T47D (cell line): Measurements from ENCODE around the gene AGAP1.

Experiments used
- DNase-seq, 2 experiments: peaks; one replicate each; pipeline versions ENCODE4 v3.0.0 to v3.0.0-alpha.2; 2011 to 2012; ENCODE audit warnings: low read depth in 1 of 2, low spot score in 1 of 2
- JUND ChIP-seq: IDR thresholded peaks from 2 replicates; pipeline ENCODE4 v1.6.1; 2012; ENCODE audit warnings: low read depth
- in situ Hi-C: cut with HindIII; loops from 2 replicates; pipeline ENCODE4 v1.10.0; 2016; ENCODE audit warnings: low sequenced_read_pairs, low pct_unique_long_range_greater_than_20kb

Gene AGAP1

GRCh38 chr2:235553696-235554100, 59.9 kb downstream of the AGAP1 start:
- DNase-seq, result no peak
- no peak for TF ChIP-seq JUND
- in situ Hi-C loops, result no loop called here

- DNase-seq, result no peak
- no peak for TF ChIP-seq JUND
- in situ Hi-C loops, result no loop called here
Observed at GRCh38 chr2:235554385-235554784, 60.5 kb downstream of the AGAP1 start.

- TF ChIP-seq JUND, result no peak
- DNase-seq, result no peak
- in situ Hi-C loops, result no loop called here
Observed at GRCh38 chr2:235554936-235555335, 61.1 kb downstream of the AGAP1 start.

- in situ Hi-C loops, result no loop called here
- no peak for DNase-seq
- no peak for TF ChIP-seq JUND
Observed at GRCh38 chr2:235555371-235555770, 61.5 kb downstream of the AGAP1 start.

- DNase-seq, result no peak
- no peak for TF ChIP-seq JUND
- in situ Hi-C loops, result no loop called here
Observed at GRCh38 chr2:235556086-235556485, 62.2 kb downstream of the AGAP1 start.

- no peak for TF ChIP-seq JUND
- no peak for DNase-seq
- in situ Hi-C loops, result no loop called here
Observed at GRCh38 chr2:235556901-235557300, 63.1 kb downstream of the AGAP1 start.

GRCh38 chr2:235557903-235558302, 64.1 kb downstream of the AGAP1 start:
- no peak for DNase-seq
- in situ Hi-C loops, result no loop called here
- no peak for TF ChIP-seq JUND

- in situ Hi-C loops, result no loop called here
- no peak for DNase-seq
- TF ChIP-seq JUND, result no peak
Observed at GRCh38 chr2:235558572-235558971, 64.7 kb downstream of the AGAP1 start.

- DNase-seq, result no peak
- no peak for TF ChIP-seq JUND
- in situ Hi-C loops, result no loop called here
Observed at GRCh38 chr2:235560345-235560744, 66.5 kb downstream of the AGAP1 start.

GRCh38 chr2:235561450-235561849, 67.6 kb downstream of the AGAP1 start:
- in situ Hi-C loops, result no loop called here
- TF ChIP-seq JUND, result no peak
- no peak for DNase-seq

GRCh38 chr2:235562065-235562747, 68.4 kb downstream of the AGAP1 start:
- DNase-seq, result no peak
- in situ Hi-C loops, result no loop called here
- TF ChIP-seq JUND, result no peak

GRCh38 chr2:235563056-235563910, 69.4 kb downstream of the AGAP1 start:
- in situ Hi-C loops, result no loop called here
- TF ChIP-seq JUND, result no peak
- DNase-seq, result no peak

- no peak for DNase-seq
Observed at GRCh38 chr2:235564066-235564465, 70.2 kb downstream of the AGAP1 start.

More at GRCh38 chr2:235564066-235564465, 70.2 kb downstream of the AGAP1 start:
- no peak for TF ChIP-seq JUND
- in situ Hi-C loops, result no loop called here
